Astrocyte (in vitro differentiated cells and primary cell): ENCODE measurements around the gene KCNE5. TPM values are rescaled to one million over a fixed set of nuclear protein-coding genes. Genes with fewer than 3 reads are reported as not detected.

Source experiments
- DNase-seq: peaks from one replicate; pipeline ENCODE4 v3.0.0-alpha.2; 2010; ENCODE audit warnings: low read depth
- FAIRE-seq: peaks from 2 replicates; lab custom pipeline; 2011; peaks lifted over from hg19 to GRCh38; lab: Jason Lieb, UNC
- H2AFZ ChIP-seq: 2 replicates; pipeline ENCODE4 v1.6.0; 2012; ENCODE audit warnings: low read depth, low read length, inconsistent platforms
- H3K27ac ChIP-seq: 2 replicates; pipeline ENCODE4 v1.5.1; 2011; ENCODE audit warnings: low read depth, low read length, inconsistent platforms
- H3K27me3 ChIP-seq: 2 replicates; pipeline ENCODE4 v1.6.0; 2011; ENCODE audit warnings: low read length, inconsistent platforms; ENCODE audit not compliant: insufficient read depth
- H3K36me3 ChIP-seq: 2 replicates; pipeline ENCODE4 v1.5.1; 2011; ENCODE audit warnings: low read length, inconsistent platforms; ENCODE audit not compliant: insufficient read depth
- H3K4me1 ChIP-seq: 2 replicates; pipeline ENCODE4 v1.5.1; 2011; ENCODE audit warnings: low read length, inconsistent platforms; ENCODE audit not compliant: insufficient read depth
- H3K4me2 ChIP-seq: 2 replicates; pipeline ENCODE4 v1.6.0; 2012; ENCODE audit warnings: low read length, inconsistent platforms
- H3K4me3 ChIP-seq: 2 replicates; pipeline ENCODE4 v1.5.1; 2011; ENCODE audit warnings: low read depth, mild to moderate bottlenecking, low read length, inconsistent platforms; ENCODE audit not compliant: insufficient read depth
- H3K79me2 ChIP-seq: 2 replicates; pipeline ENCODE4 v1.6.0; 2012; ENCODE audit warnings: mild to moderate bottlenecking, low read length, inconsistent platforms; ENCODE audit not compliant: insufficient read depth
- H3K9ac ChIP-seq: 2 replicates; pipeline ENCODE4 v1.6.0; 2012; ENCODE audit warnings: mild to moderate bottlenecking, low read length, inconsistent platforms
- H3K9me3 ChIP-seq: 2 replicates; pipeline ENCODE4 v1.5.1; 2012; ENCODE audit warnings: low read depth, mild to moderate bottlenecking, low read length, inconsistent platforms; ENCODE audit not compliant: insufficient read depth
- H4K20me1 ChIP-seq: 2 replicates; pipeline ENCODE4 v1.6.0; 2012; ENCODE audit warnings: low read length, inconsistent platforms; ENCODE audit not compliant: insufficient read depth
- H3K27ac Mint-ChIP-seq: one replicate; pipeline ENCODE4 v1.8.0; 2021; ENCODE audit warnings: mild to moderate bottlenecking, mixed read lengths; ENCODE audit not compliant: unreplicated experiment
- H3K27me3 Mint-ChIP-seq: one replicate; pipeline ENCODE4 v1.8.0; 2021; ENCODE audit warnings: low read depth, mixed read lengths; ENCODE audit not compliant: unreplicated experiment
- H3K36me3 Mint-ChIP-seq: one replicate; pipeline ENCODE4 v1.8.0; 2021; ENCODE audit warnings: low read depth, mixed read lengths; ENCODE audit not compliant: unreplicated experiment
- H3K4me1 Mint-ChIP-seq: one replicate; pipeline ENCODE4 v1.8.0; 2021; ENCODE audit warnings: low read depth, mixed read lengths; ENCODE audit not compliant: unreplicated experiment
- H3K4me3 Mint-ChIP-seq: one replicate; pipeline ENCODE4 v1.8.0; 2021; ENCODE audit warnings: mild to moderate bottlenecking, moderate library complexity, mixed read lengths; ENCODE audit not compliant: unreplicated experiment
- H3K9me3 Mint-ChIP-seq: one replicate; pipeline ENCODE4 v1.8.0; 2021; ENCODE audit warnings: mild to moderate bottlenecking, mixed read lengths; ENCODE audit not compliant: unreplicated experiment
- EZH2 ChIP-seq: IDR thresholded peaks from 2 replicates; pipeline ENCODE4 v1.6.1; 2012; ENCODE audit warnings: mild to moderate bottlenecking, low read length, inconsistent platforms; ENCODE audit not compliant: insufficient read depth
- total RNA-seq: library from RNA; stranded (reverse); gene quantifications from 2 replicates; pipeline ENCODE4 v1.2.1, GENCODE V29; 2021
- TF ChIP-seq, protein P1 (sequence below): IDR thresholded peaks from 2 replicates; pipeline ENCODE4 v1.5.1; 2011; ENCODE audit warnings: low read depth, mild to moderate bottlenecking, inconsistent platforms, low read length, moderate library complexity; ENCODE audit not compliant: insufficient read depth

The KCNE5 gene
- total RNA-seq, 1 donor from 2014 or later: 1.3 TPM

DNA sequence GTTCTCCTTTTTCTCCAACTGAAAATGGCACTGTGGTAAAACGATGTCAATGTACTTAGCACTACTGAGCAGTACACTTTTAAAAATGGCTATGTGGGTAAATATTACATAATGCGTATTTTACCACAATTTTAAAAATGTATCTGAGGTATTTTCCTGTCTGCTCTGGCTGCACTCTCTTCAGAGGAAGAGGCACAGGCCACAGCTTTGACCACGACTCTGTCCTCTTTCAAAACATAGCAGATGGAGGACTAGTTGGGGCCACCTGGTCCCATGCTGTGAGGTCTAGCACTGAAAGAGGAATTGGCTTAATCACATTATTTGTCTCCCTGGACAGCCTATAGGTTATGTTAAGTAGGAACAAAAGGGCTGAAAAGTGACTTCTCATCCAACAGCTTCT lies 5.2 kb downstream of the KCNE5 start:
- peaks cover 2% of the 10 kb centered on the region for H3K9me3 Mint-ChIP-seq
- Histone ChIP-seq H3K27ac (no peak overlapping the region), H3K36me3 (no peaks in the 10 kb centered on the region), H3K79me2 (no peaks in the 10 kb centered on the region), H3K4me1 (no peaks in the 10 kb centered on the region), H3K9me3 (no peaks in the 10 kb centered on the region), H3K4me2 (no peak overlapping the region), H3K9ac (no peak overlapping the region), H4K20me1 (no peaks in the 10 kb centered on the region), H2AFZ (no peak overlapping the region), H3K4me3 (no peak overlapping the region), H3K27me3 (no peaks in the 10 kb centered on the region)
- no peak overlapping the region for H3K27ac Mint-ChIP-seq
- no peaks in the 10 kb centered on the region for H3K36me3 Mint-ChIP-seq
- peak; percentile 67 for FAIRE-seq
- no peak for DNase-seq
- TF ChIP-seq, protein P1, sequence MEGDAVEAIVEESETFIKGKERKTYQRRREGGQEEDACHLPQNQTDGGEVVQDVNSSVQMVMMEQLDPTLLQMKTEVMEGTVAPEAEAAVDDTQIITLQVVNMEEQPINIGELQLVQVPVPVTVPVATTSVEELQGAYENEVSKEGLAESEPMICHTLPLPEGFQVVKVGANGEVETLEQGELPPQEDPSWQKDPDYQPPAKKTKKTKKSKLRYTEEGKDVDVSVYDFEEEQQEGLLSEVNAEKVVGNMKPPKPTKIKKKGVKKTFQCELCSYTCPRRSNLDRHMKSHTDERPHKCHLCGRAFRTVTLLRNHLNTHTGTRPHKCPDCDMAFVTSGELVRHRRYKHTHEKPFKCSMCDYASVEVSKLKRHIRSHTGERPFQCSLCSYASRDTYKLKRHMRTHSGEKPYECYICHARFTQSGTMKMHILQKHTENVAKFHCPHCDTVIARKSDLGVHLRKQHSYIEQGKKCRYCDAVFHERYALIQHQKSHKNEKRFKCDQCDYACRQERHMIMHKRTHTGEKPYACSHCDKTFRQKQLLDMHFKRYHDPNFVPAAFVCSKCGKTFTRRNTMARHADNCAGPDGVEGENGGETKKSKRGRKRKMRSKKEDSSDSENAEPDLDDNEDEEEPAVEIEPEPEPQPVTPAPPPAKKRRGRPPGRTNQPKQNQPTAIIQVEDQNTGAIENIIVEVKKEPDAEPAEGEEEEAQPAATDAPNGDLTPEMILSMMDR: no peak
- no peak for TF ChIP-seq EZH2
- H3K4me1 Mint-ChIP-seq: no peaks in the 10 kb centered on the region
- H3K27me3 Mint-ChIP-seq: peaks cover 1% of the 10 kb centered on the region
- H3K4me3 Mint-ChIP-seq: no peak overlapping the region

DNA sequence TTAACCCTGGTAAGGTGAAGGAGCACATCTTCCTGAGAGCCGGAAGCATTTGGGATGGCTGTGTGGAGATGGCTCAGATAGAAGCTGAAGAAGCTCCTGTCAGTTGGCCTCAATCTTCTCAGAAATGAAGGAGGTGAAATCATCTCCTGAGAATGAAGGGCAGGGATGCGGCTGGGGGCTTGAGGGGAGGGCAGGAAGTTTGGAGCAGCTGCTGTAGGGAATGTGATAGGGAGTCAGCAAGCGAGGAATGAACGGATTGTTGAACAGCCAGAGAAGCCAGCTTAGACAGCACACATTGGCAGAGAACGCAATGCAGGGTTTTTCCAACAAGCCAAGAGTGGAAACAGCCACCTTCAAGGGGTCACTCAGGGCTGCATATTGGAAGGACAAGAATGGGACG lies 10.0 kb downstream of the KCNE5 start:
- H3K27ac ChIP-seq: no peak overlapping the region

GRCh38 chrX:109601486-109601885 lies 23.5 kb downstream of the KCNE5 start:
- Mint-ChIP-seq H3K27ac (no peak overlapping the region), H3K4me1 (no peaks in the 10 kb centered on the region), H3K36me3 (no peaks in the 10 kb centered on the region), H3K9me3 (no peaks in the 10 kb centered on the region), H3K27me3 (peaks cover 3% of the 10 kb centered on the region), H3K4me3 (no peak overlapping the region)
- H3K9me3 ChIP-seq: no peaks in the 10 kb centered on the region
- H3K27me3 ChIP-seq: no peaks in the 10 kb centered on the region
- H4K20me1 ChIP-seq: no peaks in the 10 kb centered on the region
- DNase-seq: no peak
- no peak overlapping the region for H2AFZ ChIP-seq
- H3K36me3 ChIP-seq: no peaks in the 10 kb centered on the region
- H3K4me1 ChIP-seq: no peaks in the 10 kb centered on the region
- H3K79me2 ChIP-seq: no peaks in the 10 kb centered on the region
- TF ChIP-seq EZH2: no peak
- TF ChIP-seq, protein P1: no peak
- H3K27ac ChIP-seq: no peak overlapping the region
- no peak overlapping the region for H3K4me2 ChIP-seq
- FAIRE-seq: no peak
- H3K9ac ChIP-seq: no peak overlapping the region
- no peak overlapping the region for H3K4me3 ChIP-seq

More for the DNA sequence above, 10.0 kb downstream of the KCNE5 start:
- Histone ChIP-seq H3K4me3 (no peak overlapping the region), H3K79me2 (no peaks in the 10 kb centered on the region), H3K4me2 (no peak overlapping the region), H4K20me1 (no peaks in the 10 kb centered on the region), H2AFZ (no peak overlapping the region), H3K36me3 (no peaks in the 10 kb centered on the region), H3K9ac (no peak overlapping the region), H3K27me3 (no peaks in the 10 kb centered on the region), H3K4me1 (no peaks in the 10 kb centered on the region), H3K9me3 (no peaks in the 10 kb centered on the region)
- no peaks in the 10 kb centered on the region for H3K36me3 Mint-ChIP-seq
- H3K4me3 Mint-ChIP-seq: no peak overlapping the region
- H3K27ac Mint-ChIP-seq: no peak overlapping the region
- FAIRE-seq: peak; percentile 5
- no peaks in the 10 kb centered on the region for H3K4me1 Mint-ChIP-seq
- DNase-seq: no peak
- no peaks in the 10 kb centered on the region for H3K9me3 Mint-ChIP-seq
- H3K27me3 Mint-ChIP-seq: no peaks in the 10 kb centered on the region
- TF ChIP-seq, protein P1: no peak
- no peak for TF ChIP-seq EZH2
